ENCODE measurements around the gene CD248.

DNA sequence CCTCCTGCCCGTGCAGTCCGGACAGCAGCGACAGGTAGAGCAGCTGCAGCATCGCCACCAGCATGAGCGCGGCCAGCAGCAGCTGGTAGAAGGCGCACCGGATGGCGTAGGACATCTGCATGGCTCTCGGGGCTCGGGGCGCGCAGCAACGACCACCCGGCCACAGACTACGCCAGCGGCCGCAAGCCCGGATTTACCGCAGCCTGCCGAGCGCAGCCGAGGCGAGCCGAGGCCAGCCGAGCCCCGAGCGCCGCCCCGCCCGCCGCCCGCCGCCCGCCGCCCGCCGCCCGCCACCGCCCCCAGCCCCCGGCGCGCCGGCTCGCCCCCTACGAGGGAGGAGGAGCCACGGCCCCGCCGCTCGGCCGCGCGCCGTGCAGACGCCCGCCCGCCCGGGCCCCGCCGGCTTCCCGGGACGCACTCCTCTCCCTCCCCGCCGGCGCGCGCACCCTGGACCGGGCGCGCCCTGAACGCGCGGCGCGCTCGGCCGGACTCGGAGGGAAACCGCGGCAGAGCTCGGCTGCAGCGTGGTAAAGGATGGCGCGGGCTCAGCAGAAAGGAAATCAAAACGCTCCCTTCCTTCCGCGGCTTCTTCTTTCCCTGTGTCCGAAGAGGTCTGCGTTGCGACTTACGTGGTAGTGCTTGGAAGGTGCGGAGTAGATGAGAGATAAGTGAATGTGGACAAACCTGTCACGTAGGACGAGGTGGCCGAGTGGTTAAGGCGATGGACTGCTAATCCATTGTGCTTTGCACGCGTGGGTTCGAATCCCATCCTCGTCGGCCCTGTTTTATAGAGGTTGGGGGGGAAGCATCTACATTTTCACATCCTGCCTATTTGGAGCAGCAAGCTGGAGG, 30.8 kb upstream of the CD248 start, which contains the start of gene B4GAT1:
- TF ChIP-seq CTCF (IDR thresholded peaks at IDR 0.05) (no peak), POLR2A (IDR thresholded peaks at IDR 0.05) (peak; percentile 66), EP300 (IDR thresholded peaks at IDR 0.05; ENCODE audit: low read depth) (no peak), POLR2AphosphoS5 (IDR thresholded peaks at IDR 0.05) (peak in 2 of 3 donors; percentile 39 to 71)
